ENCODE results near the gene PODNL1.
A peak's percentile ranks its signal among the peaks of the same experiment; 100 is the strongest.

PODNL1 gene

GRCh38 chr19:13890136-13890535 lies 48.1 kb downstream of the PODNL1 start:
- no peaks in the 10 kb centered on the region for H3K36me3 Mint-ChIP-seq

GRCh38 chr19:13888281-13888680 lies 49.9 kb downstream of the PODNL1 start:
- Mint-ChIP-seq H3K4me1 (no peaks in the 10 kb centered on the region), H3K36me3 (no peaks in the 10 kb centered on the region), H3K27me3 (no peaks in the 10 kb centered on the region), H3K9me3 (no peaks in the 10 kb centered on the region), H3K27ac (no peak overlapping the region), H3K4me3 (no peak overlapping the region)
- no peak for DNase-seq (ENCODE audit: low spot score in 2 of 2)
- no peak for ATAC-seq (ENCODE audit: low read depth)

More at GRCh38 chr19:13890136-13890535, 48.1 kb downstream of the PODNL1 start:
- Mint-ChIP-seq H3K27me3 (no peaks in the 10 kb centered on the region), H3K9me3 (no peaks in the 10 kb centered on the region), H3K27ac (no peak overlapping the region), H3K4me1 (no peaks in the 10 kb centered on the region), H3K4me3 (no peak overlapping the region)
- ATAC-seq (ENCODE audit: low read depth) (no peak), DNase-seq (ENCODE audit: low spot score in 2 of 2) (no peak)

- Mint-ChIP-seq H3K27ac (no peak overlapping the region), H3K4me3 (no peak overlapping the region), H3K27me3 (no peaks in the 10 kb centered on the region), H3K9me3 (no peaks in the 10 kb centered on the region), H3K4me1 (no peaks in the 10 kb centered on the region), H3K36me3 (no peaks in the 10 kb centered on the region)
- no peak for ATAC-seq (ENCODE audit: low read depth)
- no peak for DNase-seq (ENCODE audit: low spot score in 2 of 2)
Measured at GRCh38 chr19:13887517-13887916, 50.7 kb downstream of the PODNL1 start.

GRCh38 chr19:13887018-13887436 lies 51.2 kb downstream of the PODNL1 start:
- no peak overlapping the region for H3K4me3 Mint-ChIP-seq
- H3K36me3 Mint-ChIP-seq, result no peaks in the 10 kb centered on the region
- no peak overlapping the region for H3K27ac Mint-ChIP-seq
- DNase-seq (ENCODE audit: low spot score in 2 of 2), result no peak
- H3K9me3 Mint-ChIP-seq, result no peaks in the 10 kb centered on the region
- peaks cover 3% of the 10 kb centered on the region for H3K4me1 Mint-ChIP-seq
- H3K27me3 Mint-ChIP-seq, result no peaks in the 10 kb centered on the region
- ATAC-seq (ENCODE audit: low read depth), result no peak

GRCh38 chr19:13885826-13886365 lies 52.3 kb downstream of the PODNL1 start:
- DNase-seq (ENCODE audit: low spot score in 2 of 2) (no peak), ATAC-seq (ENCODE audit: low read depth) (no peak)
- H3K27ac Mint-ChIP-seq, result no peak overlapping the region
- H3K27me3 Mint-ChIP-seq, result no peaks in the 10 kb centered on the region
- H3K36me3 Mint-ChIP-seq, result no peaks in the 10 kb centered on the region
- no peak overlapping the region for H3K4me3 Mint-ChIP-seq
- peaks cover 14% of the 10 kb centered on the region for H3K4me1 Mint-ChIP-seq
- no peaks in the 10 kb centered on the region for H3K9me3 Mint-ChIP-seq

- no peaks in the 10 kb centered on the region for H3K9me3 Mint-ChIP-seq
- no peak overlapping the region for H3K27ac Mint-ChIP-seq
- H3K4me3 Mint-ChIP-seq, result no peak overlapping the region
- peaks cover 18% of the 10 kb centered on the region for H3K4me1 Mint-ChIP-seq
- H3K27me3 Mint-ChIP-seq, result no peaks in the 10 kb centered on the region
- no peaks in the 10 kb centered on the region for H3K36me3 Mint-ChIP-seq
- DNase-seq (ENCODE audit: low spot score in 2 of 2) (no peak), ATAC-seq (ENCODE audit: low read depth) (no peak)
Measured at GRCh38 chr19:13884726-13885591, 53.3 kb downstream of the PODNL1 start.

- H3K4me1 Mint-ChIP-seq, result peaks cover 18% of the 10 kb centered on the region
- ATAC-seq (ENCODE audit: low read depth), result no peak
- no peaks in the 10 kb centered on the region for H3K27me3 Mint-ChIP-seq
- no peak overlapping the region for H3K4me3 Mint-ChIP-seq
- H3K27ac Mint-ChIP-seq, result no peak overlapping the region
- H3K9me3 Mint-ChIP-seq, result no peaks in the 10 kb centered on the region
- no peak for DNase-seq (ENCODE audit: low spot score in 2 of 2)
- no peaks in the 10 kb centered on the region for H3K36me3 Mint-ChIP-seq
Measured at GRCh38 chr19:13883516-13884064, 54.6 kb downstream of the PODNL1 start.

GRCh38 chr19:13882836-13883235 lies 55.4 kb downstream of the PODNL1 start:
- ATAC-seq (ENCODE audit: low read depth), result no peak
- Mint-ChIP-seq H3K27ac (no peak overlapping the region), H3K4me3 (no peak overlapping the region), H3K36me3 (no peaks in the 10 kb centered on the region), H3K27me3 (no peaks in the 10 kb centered on the region), H3K4me1 (peaks cover 18% of the 10 kb centered on the region), H3K9me3 (no peaks in the 10 kb centered on the region)
- DNase-seq (ENCODE audit: low spot score in 2 of 2), result no peak

GRCh38 chr19:13882419-13882795 lies 55.8 kb downstream of the PODNL1 start:
- Mint-ChIP-seq H3K9me3 (no peaks in the 10 kb centered on the region), H3K4me3 (no peak overlapping the region), H3K27ac (no peak overlapping the region), H3K27me3 (no peaks in the 10 kb centered on the region), H3K36me3 (no peaks in the 10 kb centered on the region), H3K4me1 (peaks cover 18% of the 10 kb centered on the region)
- no peak for ATAC-seq (ENCODE audit: low read depth)
- no peak for DNase-seq (ENCODE audit: low spot score in 2 of 2)

- Mint-ChIP-seq H3K27me3 (no peaks in the 10 kb centered on the region), H3K36me3 (no peaks in the 10 kb centered on the region)
- ATAC-seq (ENCODE audit: low read depth), result no peak
Measured at GRCh38 chr19:13881692-13882418, 56.4 kb downstream of the PODNL1 start.

GRCh38 chr19:13881251-13881691 lies 56.9 kb downstream of the PODNL1 start:
- peaks cover 18% of the 10 kb centered on the region for H3K4me1 Mint-ChIP-seq
- H3K4me3 Mint-ChIP-seq, result no peak overlapping the region
- no peaks in the 10 kb centered on the region for H3K36me3 Mint-ChIP-seq
- no peaks in the 10 kb centered on the region for H3K9me3 Mint-ChIP-seq
- no peak overlapping the region for H3K27ac Mint-ChIP-seq
- DNase-seq (ENCODE audit: low spot score in 2 of 2), result no peak
- H3K27me3 Mint-ChIP-seq, result no peaks in the 10 kb centered on the region
- no peak for ATAC-seq (ENCODE audit: low read depth)

More at GRCh38 chr19:13881692-13882418, 56.4 kb downstream of the PODNL1 start:
- peaks cover 18% of the 10 kb centered on the region for H3K4me1 Mint-ChIP-seq
- H3K4me3 Mint-ChIP-seq, result peak overlapping the region; percentile 32
- H3K9me3 Mint-ChIP-seq, result no peaks in the 10 kb centered on the region
- no peak overlapping the region for H3K27ac Mint-ChIP-seq
- DNase-seq (ENCODE audit: low spot score in 2 of 2), result no peak

Measured in memory B cell (primary cell).